ENCODE results near the gene TNMD.

TNMD gene

GRCh38 chrX:100645106-100645505 is 60.4 kb downstream of the TNMD start:
- no peak for DNase-seq

- DNase-seq = no peak
Measured at GRCh38 chrX:100647095-100647494, 62.4 kb downstream of the TNMD start.

- no peak for DNase-seq
Measured at GRCh38 chrX:100647739-100648138, 63.0 kb downstream of the TNMD start.

GRCh38 chrX:100648458-100649417 is 64.0 kb downstream of the TNMD start:
- DNase-seq = no peak
